WTC11 (cell line): ENCODE results near the gene UGDH. TPM values are rescaled to one million over a fixed set of nuclear protein-coding genes. Genes with fewer than 3 reads are reported as not detected.

Source experiments
- ATAC-seq: fragments of 200-7000 bp; cut with Tn5 transposase; 2 replicates; pipeline ENCODE4 v1.10.0; 2021; ENCODE audit warnings: mild to moderate bottlenecking, moderate library complexity
- CTCF ChIA-PET: fragments of 300-600 bp; sonication (Branson Sonifier 250); formaldehyde crosslinking; loops from one replicate; lab custom pipeline; 2021; ENCODE audit warnings: antibody characterized with exemption; lab: Charles Lee
- POLR2A ChIA-PET: fragments of 350-600 bp; sonication (Branson Sonifier 250); formaldehyde crosslinking; loops from one replicate; lab custom pipeline; 2021; ENCODE audit warnings: antibody characterized with exemption; lab: Charles Lee
- DNase-seq: peaks from one replicate; pipeline ENCODE4 v3.0.0; 2021; ENCODE audit warnings: low spot score
- H3K27ac Mint-ChIP-seq: 2 replicates; pipeline ENCODE4 v1.8.0; 2021; ENCODE audit warnings: mixed read lengths
- H3K27me3 Mint-ChIP-seq: 2 replicates; pipeline ENCODE4 v1.8.0; 2021; ENCODE audit warnings: low read depth, mild to moderate bottlenecking, moderate library complexity, mixed read lengths
- H3K36me3 Mint-ChIP-seq: 2 replicates; pipeline ENCODE4 v1.8.0; 2021; ENCODE audit warnings: mixed read lengths
- H3K4me1 Mint-ChIP-seq: 2 replicates; pipeline ENCODE4 v1.8.0; 2022; ENCODE audit warnings: mixed read lengths
- H3K4me3 Mint-ChIP-seq: 2 replicates; pipeline ENCODE4 v1.8.0; 2021; ENCODE audit warnings: mild to moderate bottlenecking, moderate library complexity, mixed read lengths
- H3K9me3 Mint-ChIP-seq: 2 replicates; pipeline ENCODE4 v1.8.0; 2021; ENCODE audit warnings: mixed read lengths
- ATF1 ChIP-seq: sonication (generic); formaldehyde crosslinking; IDR thresholded peaks from 2 replicates; pipeline ENCODE4 v1.8.1; 2023; ENCODE audit warnings: mild to moderate bottlenecking, moderate library complexity, missing genetic modification reagents
- ATF2 ChIP-seq: sonication (generic); formaldehyde crosslinking; IDR thresholded peaks from 2 replicates; pipeline ENCODE4 v1.8.1; 2022; ENCODE audit warnings: low read depth, missing genetic modification reagents, borderline replicate concordance
- ATF3 ChIP-seq: sonication (generic); formaldehyde crosslinking; conservative IDR thresholded peaks from 2 replicates; pipeline ENCODE4 v1.8.1; 2022; ENCODE audit warnings: mild to moderate bottlenecking, missing genetic modification reagents
- CREB1 ChIP-seq: sonication (generic); formaldehyde crosslinking; IDR thresholded peaks from 2 replicates; pipeline ENCODE4 v1.8.0; 2023; ENCODE audit warnings: mild to moderate bottlenecking, missing genetic modification reagents
- CREM ChIP-seq: sonication (generic); formaldehyde crosslinking; IDR thresholded peaks from 2 replicates; pipeline ENCODE4 v1.8.1; 2022; ENCODE audit warnings: mild to moderate bottlenecking, missing genetic modification reagents, moderate library complexity
- E2F4 ChIP-seq: sonication (generic); formaldehyde crosslinking; IDR thresholded peaks from 2 replicates; pipeline ENCODE4 v1.8.1; 2022; ENCODE audit warnings: low read depth, mild to moderate bottlenecking, moderate library complexity, missing genetic modification reagents, borderline replicate concordance
- E2F5 ChIP-seq: sonication (generic); formaldehyde crosslinking; IDR thresholded peaks from 2 replicates; pipeline ENCODE4 v1.8.1; 2022; ENCODE audit warnings: mild to moderate bottlenecking, moderate library complexity, missing genetic modification reagents
- ESRRA ChIP-seq: sonication (generic); formaldehyde crosslinking; IDR thresholded peaks from 2 replicates; pipeline ENCODE4 v1.8.1; 2022; ENCODE audit warnings: mild to moderate bottlenecking, missing genetic modification reagents, borderline replicate concordance
- FOXK1 ChIP-seq: sonication (generic); formaldehyde crosslinking; IDR thresholded peaks from 2 replicates; pipeline ENCODE4 v1.8.0; 2022; ENCODE audit warnings: mild to moderate bottlenecking, moderate library complexity, missing genetic modification reagents
- FOXP1 ChIP-seq: sonication (generic); formaldehyde crosslinking; IDR thresholded peaks from 2 replicates; pipeline ENCODE4 v1.8.0; 2022; ENCODE audit warnings: missing genetic modification reagents, mild to moderate bottlenecking, moderate library complexity, borderline replicate concordance
- GABPB1 ChIP-seq: sonication (generic); formaldehyde crosslinking; IDR thresholded peaks from 2 replicates; pipeline ENCODE4 v1.8.1; 2023; ENCODE audit warnings: mild to moderate bottlenecking, missing genetic modification reagents
- MAX ChIP-seq: sonication (generic); formaldehyde crosslinking; IDR thresholded peaks from 2 replicates; pipeline ENCODE4 v1.8.0; 2022; ENCODE audit warnings: mild to moderate bottlenecking, missing genetic modification reagents
- MLX ChIP-seq: sonication (generic); formaldehyde crosslinking; IDR thresholded peaks from 2 replicates; pipeline ENCODE4 v1.8.1; 2023; ENCODE audit warnings: mild to moderate bottlenecking, missing genetic modification reagents, moderate library complexity
- MXD4 ChIP-seq: fragments of 250-450 bp; sonication (Bioruptor Pico); IDR thresholded peaks from 2 replicates; pipeline ENCODE4 v1.8.0; 2021; ENCODE audit warnings: mild to moderate bottlenecking, moderate library complexity, borderline replicate concordance
- PRDM15 ChIP-seq: sonication (generic); formaldehyde crosslinking; IDR thresholded peaks from 2 replicates; pipeline ENCODE4 v1.8.0; 2022; ENCODE audit warnings: missing genetic modification reagents
- ZBTB21 ChIP-seq: sonication (generic); formaldehyde crosslinking; IDR thresholded peaks from 2 replicates; pipeline ENCODE4 v1.8.1; 2023; ENCODE audit warnings: mild to moderate bottlenecking, missing genetic modification reagents, borderline replicate concordance
- ZNF396 ChIP-seq: fragments of 250-450 bp; sonication (Bioruptor Pico); IDR thresholded peaks from 2 replicates; pipeline ENCODE4 v1.8.0; 2021; ENCODE audit warnings: mild to moderate bottlenecking, moderate library complexity, borderline replicate concordance
- ZNF671 ChIP-seq: fragments of 250-450 bp; sonication (Bioruptor Pico); IDR thresholded peaks from 2 replicates; pipeline ENCODE4 v1.8.0; 2021; ENCODE audit warnings: mild to moderate bottlenecking
- total RNA-seq: library from RNA; stranded (reverse); gene quantifications from 3 replicates; pipeline ENCODE4 v1.2.3, GENCODE V29; 2021

UGDH gene
- total RNA-seq, 1 experiment from 2014 or later: 97.5 TPM

GRCh38 chr4:39502019-39502663 lies 25.1 kb downstream of the UGDH start:
- H3K4me1 Mint-ChIP-seq: no peaks in the 10 kb centered on the region
- H3K27ac Mint-ChIP-seq: no peak overlapping the region
- no peak overlapping the region for H3K4me3 Mint-ChIP-seq
- ATAC-seq (no peak), DNase-seq (no peak)
- TF ChIP-seq ZBTB21 (CRISPR knock-in tag): no peak
- H3K9me3 Mint-ChIP-seq: no peaks in the 10 kb centered on the region
- H3K36me3 Mint-ChIP-seq: peaks cover 71% of the 10 kb centered on the region
- POLR2A ChIA-PET: no interaction called here
- CTCF ChIA-PET: no interaction called here
- H3K27me3 Mint-ChIP-seq: no peaks in the 10 kb centered on the region

GRCh38 chr4:39498727-39499020 lies 28.6 kb downstream of the UGDH start:
- no peak for DNase-seq
- Mint-ChIP-seq H3K4me3 (no peak overlapping the region), H3K27me3 (no peaks in the 10 kb centered on the region), H3K4me1 (no peaks in the 10 kb centered on the region), H3K27ac (peak overlapping the region; percentile 19; the same call in 1 of the 2 replicates), H3K9me3 (no peaks in the 10 kb centered on the region), H3K36me3 (peaks cover 41% of the 10 kb centered on the region)
- ATAC-seq: no peak
- TF ChIP-seq ZNF396 (CRISPR knock-in tag) (no peak), MXD4 (CRISPR knock-in tag) (no peak), CREB1 (CRISPR knock-in tag) (no peak), ATF2 (no peak), FOXP1 (no peak), PRDM15 (CRISPR knock-in tag) (no peak), MLX (no peak), GABPB1 (CRISPR knock-in tag) (no peak), E2F4 (no peak), ATF3 (CRISPR knock-in tag) (no peak), ATF1 (CRISPR knock-in tag) (no peak), CREM (no peak), FOXK1 (CRISPR knock-in tag) (no peak), ESRRA (no peak), ZNF671 (CRISPR knock-in tag) (no peak), ZBTB21 (CRISPR knock-in tag) (no peak), MAX (CRISPR knock-in tag) (no peak), E2F5 (no peak)
- ChIA-PET CTCF (no interaction called here), POLR2A (no interaction called here)
